ENCODE measurements around the gene HOMEZ.

Gene HOMEZ

GRCh38 chr14:23307687-23308644 is 22.0 kb upstream of the HOMEZ start:
- no peak for DNase-seq (ENCODE audit: low spot score)

DNA sequence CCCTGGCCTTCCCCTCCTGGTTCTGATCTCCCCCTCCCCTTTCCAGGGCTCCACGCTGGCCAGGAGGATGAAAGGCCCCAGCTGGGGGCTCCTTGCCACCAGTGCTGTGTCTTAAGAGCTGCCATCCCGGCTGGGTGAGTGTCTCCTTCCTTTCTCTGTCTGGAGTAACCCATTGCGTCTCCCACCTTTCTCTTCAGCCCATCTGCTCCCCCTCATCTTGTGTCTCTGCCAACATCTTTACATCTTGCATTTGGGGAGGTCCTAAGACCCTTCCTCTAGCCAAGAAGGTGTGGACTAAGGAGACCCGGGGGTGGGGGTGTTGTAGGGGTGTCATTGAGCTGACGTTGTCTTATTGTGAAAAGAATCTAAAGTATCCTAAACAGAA is 21.2 kb upstream of the HOMEZ start:
- DNase-seq (ENCODE audit: low spot score), result no peak

- DNase-seq (ENCODE audit: low spot score), result no peak
Measured at GRCh38 chr14:23306412-23307145, 20.6 kb upstream of the HOMEZ start, which contains the start of gene BCL2L2. Gene BCL2L2 (plus strand): TSS chr14:23306833. CDS start chr14:23307768, 935 bp downstream.

GRCh38 chr14:23302290-23303225 is 16.6 kb upstream of the HOMEZ start, which contains the start of gene PPP1R3E:
Gene PPP1R3E (minus strand): TSS chr14:23302859. CDS start chr14:23302576, 283 bp downstream.
- DNase-seq (ENCODE audit: low spot score), result peak; percentile 84

GRCh38 chr14:23301969-23302289 is 16.0 kb upstream of the HOMEZ start:
- DNase-seq (ENCODE audit: low spot score), result no peak

- peak; percentile 98 for DNase-seq (ENCODE audit: low spot score)
Measured at GRCh38 chr14:23301288-23301968, 15.5 kb upstream of the HOMEZ start.

- DNase-seq (ENCODE audit: low spot score), result no peak
Measured at GRCh38 chr14:23300687-23301223, 14.8 kb upstream of the HOMEZ start.

DNA sequence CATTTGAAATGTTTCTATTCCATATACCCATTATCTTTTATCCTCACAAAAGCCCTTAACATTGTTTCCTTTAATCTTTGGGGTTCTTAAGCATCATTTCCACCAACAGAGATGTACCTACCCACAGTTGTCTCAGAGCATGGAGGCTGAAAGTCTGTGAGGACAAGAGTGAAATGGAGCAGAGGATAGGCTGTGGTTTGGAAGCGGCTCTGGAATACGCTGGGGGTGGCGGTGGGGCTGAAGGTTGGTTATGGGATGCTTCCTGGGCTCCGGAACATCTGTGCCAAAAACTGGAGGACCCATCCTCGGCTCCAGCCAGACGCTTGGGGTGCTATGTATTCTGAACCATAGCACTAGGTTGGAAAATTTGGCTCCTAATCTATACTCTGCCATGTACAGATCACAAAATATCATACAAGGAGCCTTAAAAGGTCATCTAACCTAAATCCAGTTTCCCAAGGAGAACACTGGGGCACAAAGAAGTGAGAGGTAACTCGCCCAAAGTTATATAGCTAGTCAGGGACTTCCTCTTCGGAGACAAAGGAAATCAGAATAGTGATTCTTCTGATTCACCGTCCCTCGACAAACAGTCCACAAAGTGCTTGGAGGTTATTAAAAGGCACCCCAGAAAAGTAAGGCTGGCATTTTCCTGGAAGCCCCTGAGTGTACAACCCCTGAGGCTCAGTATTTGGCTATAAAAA is 14.2 kb upstream of the HOMEZ start:
- DNase-seq (ENCODE audit: low spot score), result peak; percentile 16

DNA sequence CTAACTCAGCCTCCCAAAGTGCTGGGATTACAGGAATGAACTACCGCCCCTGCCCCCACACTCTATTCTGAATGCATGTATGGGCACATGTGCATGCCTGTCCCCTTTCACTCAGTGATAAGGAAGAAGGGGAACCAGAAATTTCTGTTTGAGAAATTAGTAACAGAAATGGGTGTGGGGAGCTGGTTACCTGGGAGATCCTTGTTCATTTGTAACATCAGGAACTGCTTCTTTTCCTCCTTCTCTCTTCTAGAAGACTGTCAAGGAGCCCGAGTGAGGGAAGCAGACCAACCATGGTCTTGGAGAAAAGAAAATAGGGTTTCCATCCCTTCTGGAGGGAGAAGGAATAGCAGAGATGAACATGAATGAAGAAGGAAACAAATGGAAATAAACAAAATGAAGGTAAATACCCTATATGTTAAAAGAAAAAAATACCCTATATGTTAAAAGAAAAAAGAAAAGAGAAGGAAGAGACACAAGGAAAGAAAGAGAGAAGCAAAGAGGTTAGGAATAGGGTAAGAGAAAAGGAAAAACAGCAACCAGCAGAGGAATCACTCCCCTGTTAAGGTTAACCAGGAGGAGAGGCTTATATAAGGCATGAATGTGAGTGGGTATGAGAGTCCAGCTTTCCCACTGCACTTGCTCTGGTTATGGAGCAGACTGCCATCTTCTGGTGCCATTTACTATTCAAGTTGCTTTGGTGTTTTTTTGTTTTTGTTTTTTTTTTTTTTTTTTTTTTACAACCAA is 13.5 kb upstream of the HOMEZ start:
- peak; percentile 72 for DNase-seq (ENCODE audit: low spot score)

GRCh38 chr14:23297611-23298277 is 11.8 kb upstream of the HOMEZ start:
- no peak for DNase-seq (ENCODE audit: low spot score)

- DNase-seq (ENCODE audit: low spot score), result no peak
Measured at GRCh38 chr14:23297096-23297495, 11.2 kb upstream of the HOMEZ start.

- DNase-seq (ENCODE audit: low spot score), result no peak
Measured at GRCh38 chr14:23296012-23296777, 10.3 kb upstream of the HOMEZ start.

DNA sequence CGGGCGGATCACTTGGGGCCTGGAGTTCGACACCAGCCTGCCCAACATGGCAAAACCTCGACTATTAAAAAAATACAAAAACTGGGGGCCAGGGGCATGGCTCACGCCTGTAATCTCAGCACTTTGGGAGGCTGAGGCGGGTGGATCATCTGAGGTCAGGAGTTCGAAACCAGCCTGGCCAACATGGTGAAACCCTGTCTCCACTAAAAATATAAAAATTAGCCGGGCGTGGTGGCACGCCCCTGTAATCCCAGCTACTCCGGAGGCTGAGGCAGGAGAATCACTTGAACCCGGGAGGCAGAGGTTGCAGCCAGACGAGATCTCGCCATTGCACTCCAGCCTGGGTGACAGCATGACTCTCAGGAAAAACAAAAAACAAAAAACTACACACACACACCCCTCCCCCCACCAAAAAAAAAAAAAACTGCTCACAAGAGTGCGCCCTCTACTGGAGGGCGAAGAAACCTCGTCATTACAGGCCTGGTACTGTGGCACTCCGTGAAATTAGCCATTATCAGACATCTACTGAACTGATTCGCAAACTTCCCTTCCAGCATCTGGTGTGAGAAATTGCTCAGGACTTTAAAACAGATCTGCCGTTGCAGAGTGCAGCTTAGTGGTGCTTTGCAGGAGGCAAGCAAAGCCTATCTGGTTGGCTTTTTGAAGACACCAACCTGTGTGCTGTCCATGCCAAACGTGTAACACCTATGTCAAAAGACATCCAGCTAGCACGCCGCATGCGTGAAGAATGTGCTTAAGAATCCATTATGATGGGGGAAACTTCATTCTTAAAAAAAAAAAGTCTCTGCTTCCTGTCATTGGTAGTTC is 9.0 kb upstream of the HOMEZ start:
- peak; percentile 78 for DNase-seq (ENCODE audit: low spot score)

GRCh38 chr14:23286902-23287479 is 1.1 kb upstream of the HOMEZ start:
- DNase-seq (ENCODE audit: low spot score), result no peak

DNA sequence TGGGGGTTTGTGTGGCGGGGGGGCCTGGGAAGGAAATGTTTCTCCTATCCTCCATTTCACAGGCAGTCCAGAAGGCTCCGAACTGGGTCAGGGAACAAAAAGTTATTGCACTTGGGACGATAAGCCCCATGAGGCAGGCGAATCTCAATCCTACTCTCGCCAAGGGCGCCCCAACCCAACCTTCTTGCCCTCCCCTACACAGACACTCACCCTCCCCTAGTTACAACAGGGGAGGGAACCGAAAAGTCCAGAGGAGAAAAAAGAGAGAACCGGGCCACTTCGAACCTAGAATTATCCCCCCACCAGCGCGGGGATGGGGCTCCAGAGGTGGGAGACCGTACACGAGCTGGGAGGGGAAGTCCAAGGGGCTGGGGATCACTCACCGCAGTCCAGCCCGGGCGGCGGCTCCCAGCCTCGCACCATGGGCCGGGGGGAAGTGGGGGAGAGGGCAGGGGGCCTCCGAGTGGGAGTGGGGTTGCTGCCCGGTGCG is 357 bp downstream of the HOMEZ start:
- peak; percentile 48 for DNase-seq (ENCODE audit: low spot score)

- peak; percentile 53 for DNase-seq (ENCODE audit: low spot score)
Measured at GRCh38 chr14:23284654-23285529, 1.0 kb downstream of the HOMEZ start.
